Coronary artery (tissue), 2 donors: Measurements from ENCODE around the gene IFRD2.

Experiments
- DNase-seq: peaks from one replicate; pipeline ENCODE4 v3.0.0-alpha.2; 2017; ENCODE audit warnings: low spot score
- H3K27ac ChIP-seq, 2 donors: fragments of 200-600 bp; sonication (generic); one replicate each; pipeline ENCODE4 v1.5.1; 2016 to 2019
- H3K4me3 ChIP-seq: fragments of 200-600 bp; sonication (generic); 2 replicates; pipeline ENCODE4 v1.5.1; 2016; ENCODE audit warnings: mild to moderate bottlenecking, moderate library complexity
- TF ChIP-seq, protein P1 (sequence below): fragments of 200-600 bp; sonication (generic); IDR thresholded peaks from one replicate; pipeline ENCODE4 v1.5.1; 2019; ENCODE audit warnings: antibody characterized with exemption

The IFRD2 gene

GRCh38 chr3:50268276-50268675 lies 24.0 kb downstream of the IFRD2 start:
- TF ChIP-seq, protein P1, sequence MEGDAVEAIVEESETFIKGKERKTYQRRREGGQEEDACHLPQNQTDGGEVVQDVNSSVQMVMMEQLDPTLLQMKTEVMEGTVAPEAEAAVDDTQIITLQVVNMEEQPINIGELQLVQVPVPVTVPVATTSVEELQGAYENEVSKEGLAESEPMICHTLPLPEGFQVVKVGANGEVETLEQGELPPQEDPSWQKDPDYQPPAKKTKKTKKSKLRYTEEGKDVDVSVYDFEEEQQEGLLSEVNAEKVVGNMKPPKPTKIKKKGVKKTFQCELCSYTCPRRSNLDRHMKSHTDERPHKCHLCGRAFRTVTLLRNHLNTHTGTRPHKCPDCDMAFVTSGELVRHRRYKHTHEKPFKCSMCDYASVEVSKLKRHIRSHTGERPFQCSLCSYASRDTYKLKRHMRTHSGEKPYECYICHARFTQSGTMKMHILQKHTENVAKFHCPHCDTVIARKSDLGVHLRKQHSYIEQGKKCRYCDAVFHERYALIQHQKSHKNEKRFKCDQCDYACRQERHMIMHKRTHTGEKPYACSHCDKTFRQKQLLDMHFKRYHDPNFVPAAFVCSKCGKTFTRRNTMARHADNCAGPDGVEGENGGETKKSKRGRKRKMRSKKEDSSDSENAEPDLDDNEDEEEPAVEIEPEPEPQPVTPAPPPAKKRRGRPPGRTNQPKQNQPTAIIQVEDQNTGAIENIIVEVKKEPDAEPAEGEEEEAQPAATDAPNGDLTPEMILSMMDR, result no peak
- Histone ChIP-seq H3K27ac (peak overlapping the region; percentile 97 to 99), H3K4me3 (peak overlapping the region; percentile 74)
- DNase-seq, result no peak

GRCh38 chr3:50267280-50267913 lies 24.8 kb downstream of the IFRD2 start:
- peak; percentile 87 for DNase-seq
- Histone ChIP-seq H3K27ac (peak overlapping the region; percentile 97 to 99), H3K4me3 (peak overlapping the region; percentile 74)
- TF ChIP-seq, protein P1, result no peak

DNA sequence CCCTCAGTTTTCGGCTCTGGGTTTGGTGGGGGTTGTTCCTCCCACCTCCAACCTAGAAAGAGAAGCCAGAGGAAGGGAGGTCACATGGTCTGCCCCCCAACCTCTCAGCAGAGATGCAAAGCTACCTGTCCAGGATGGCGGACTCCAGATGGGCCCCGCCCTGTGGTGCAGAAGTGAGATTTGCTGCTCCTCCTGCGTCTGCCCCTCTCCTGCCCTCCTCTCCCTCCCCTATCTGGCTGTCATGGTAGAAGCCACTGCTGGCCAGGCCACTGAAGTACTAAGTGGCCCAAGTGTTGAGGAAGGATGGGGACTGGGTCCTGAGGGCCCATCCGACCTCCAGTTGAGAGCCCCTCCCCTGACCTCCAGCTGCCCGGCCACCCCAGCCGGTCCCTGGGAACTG lies 25.4 kb downstream of the IFRD2 start:
- Histone ChIP-seq H3K4me3 (peak overlapping the region; percentile 74), H3K27ac (peak overlapping the region; percentile 97 to 99)
- no peak for DNase-seq
- TF ChIP-seq, protein P1, result no peak

GRCh38 chr3:50266017-50266416 lies 26.2 kb downstream of the IFRD2 start:
- DNase-seq, result no peak
- Histone ChIP-seq H3K4me3 (peak overlapping the region; percentile 74), H3K27ac (peak overlapping the region; percentile 97 to 99)
- TF ChIP-seq, protein P1, result no peak

DNA sequence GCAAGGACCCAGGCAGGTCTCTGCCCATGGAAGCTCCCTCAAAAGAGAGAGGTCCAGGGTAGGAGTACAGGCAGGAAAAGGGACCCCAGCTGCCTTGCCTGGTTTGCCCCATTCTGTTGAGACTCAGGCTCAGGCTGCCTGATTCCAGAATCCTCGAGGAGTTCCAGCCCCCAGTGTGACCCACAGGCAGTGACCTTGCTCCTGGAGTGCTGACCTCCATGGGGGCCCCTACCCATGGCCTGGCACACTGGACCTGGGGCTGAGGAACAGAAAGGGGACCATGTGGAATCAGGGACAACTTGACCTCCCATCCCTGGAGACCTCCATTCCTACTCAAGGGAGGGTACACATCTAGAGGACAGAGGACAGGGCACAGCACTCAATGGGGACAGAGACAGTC lies 26.7 kb downstream of the IFRD2 start:
- TF ChIP-seq, protein P1, result no peak
- no peak for DNase-seq
- peak overlapping the region; percentile 97 to 99 for H3K27ac ChIP-seq
- H3K4me3 ChIP-seq, result no peak overlapping the region

DNA sequence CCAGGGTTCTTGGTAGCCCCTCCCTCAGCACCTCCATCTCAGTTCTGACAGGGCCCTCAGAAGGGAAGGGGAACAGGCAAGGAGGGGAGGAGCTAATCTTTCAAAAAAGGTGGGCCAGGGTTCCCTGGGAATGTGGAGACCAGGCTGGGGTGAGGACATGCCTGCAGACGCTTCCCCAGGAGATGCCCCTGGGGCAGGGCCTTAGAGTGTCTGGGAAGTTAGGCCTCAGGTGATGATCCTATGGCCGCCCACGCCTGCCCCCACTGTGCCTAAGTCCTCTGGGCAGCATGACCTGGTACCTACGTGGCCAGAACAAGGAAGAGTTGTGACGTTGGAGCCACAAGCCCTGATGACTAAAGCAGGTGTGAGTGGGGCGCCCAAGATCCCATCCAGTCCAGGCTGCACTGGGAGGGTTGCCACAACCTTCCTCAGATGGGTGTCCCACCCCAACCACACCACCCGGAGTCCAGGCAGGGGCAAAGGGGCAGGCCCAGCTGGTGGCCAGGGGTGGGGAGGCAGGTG lies 27.2 kb downstream of the IFRD2 start:
- TF ChIP-seq, protein P1, result no peak
- Histone ChIP-seq H3K27ac (peak overlapping the region; percentile 97 to 99), H3K4me3 (peak overlapping the region; percentile 26)
- DNase-seq, result no peak

DNA sequence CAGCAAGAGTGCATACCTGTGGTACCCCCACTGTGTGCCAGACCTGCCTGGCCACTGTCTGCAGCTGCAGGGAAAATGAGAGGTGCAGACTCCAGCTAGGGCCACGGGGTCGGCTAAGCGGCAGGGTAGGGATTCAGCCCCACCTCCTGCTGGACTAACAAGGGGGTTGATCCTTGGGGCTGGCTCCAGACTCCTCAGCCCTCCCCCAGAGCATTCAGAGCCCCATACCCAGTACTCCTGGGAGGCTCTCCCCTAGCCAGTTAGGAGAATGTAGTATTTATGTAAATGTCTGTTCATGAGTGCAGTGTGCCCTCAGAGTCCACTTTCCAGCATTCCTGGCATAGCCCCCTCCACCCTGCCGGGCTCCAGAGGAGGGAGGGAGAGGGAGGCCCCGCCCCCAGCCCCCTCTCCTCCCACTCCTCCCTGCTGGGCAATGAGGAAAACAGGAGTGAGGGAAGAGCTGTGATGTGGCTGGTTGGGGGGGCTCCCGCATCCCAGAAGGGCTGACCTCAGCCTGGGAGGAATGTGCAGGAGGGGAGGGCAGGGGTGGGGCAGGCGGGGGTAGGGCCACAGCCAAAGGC lies 27.8 kb downstream of the IFRD2 start:
- peak overlapping the region; percentile 41 for H3K4me3 ChIP-seq
- TF ChIP-seq, protein P1, result no peak
- peak overlapping the region; percentile 97 to 99 for H3K27ac ChIP-seq
- DNase-seq, result peak; percentile 96
